CD4-positive, alpha-beta T cell treated with Interleukin-10 for 1 hour (primary cell): ENCODE results near the gene YOD1.
A peak's percentile ranks its signal among the peaks of the same experiment; 100 is the strongest.

Experiments
- DNase-seq: peaks from one replicate; pipeline ENCODE4 v3.0.0-alpha.2; 2020

Gene YOD1

DNA sequence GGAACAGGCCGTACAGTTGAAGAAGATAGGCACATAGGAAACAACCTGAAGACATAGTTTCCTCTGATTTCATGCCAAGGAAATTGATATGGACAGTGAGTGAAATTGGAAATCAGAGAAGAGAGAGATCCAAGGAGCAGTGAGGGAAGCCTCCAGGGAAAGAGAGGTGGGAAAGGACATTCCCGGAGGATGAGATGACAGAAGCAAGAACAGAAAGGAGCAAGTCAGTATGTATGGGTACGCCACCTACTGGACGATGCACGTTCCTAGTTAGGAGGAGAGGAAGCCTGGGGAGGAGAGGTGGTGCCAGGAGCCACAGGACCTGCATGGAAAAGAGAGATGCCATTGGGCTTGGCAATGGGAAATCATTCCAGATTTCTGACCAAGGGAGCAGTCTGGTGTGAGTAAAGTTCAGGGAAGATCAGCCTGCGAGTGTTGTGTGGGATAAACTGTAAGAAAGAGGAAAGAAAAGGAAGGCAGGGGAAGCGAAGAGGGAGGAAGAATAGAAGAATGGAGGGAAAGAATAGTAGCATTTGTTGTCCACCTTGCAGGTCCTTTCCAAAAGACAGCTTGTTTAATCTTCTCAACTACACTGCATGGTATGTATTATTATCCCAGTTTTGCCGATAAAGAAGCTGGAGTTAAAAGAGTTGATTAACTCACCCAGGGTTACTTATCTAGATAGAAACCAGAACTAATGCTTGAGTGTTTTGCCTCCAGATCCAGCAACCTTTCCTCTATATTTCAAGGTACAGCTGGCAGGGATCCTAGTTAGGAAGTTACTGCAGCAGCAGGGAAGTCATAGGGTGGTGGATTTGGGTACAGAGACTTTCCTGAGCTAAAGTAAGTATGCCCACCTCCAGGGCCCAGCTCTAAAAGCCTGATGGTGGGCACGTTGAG is 45.8 kb downstream of the YOD1 start:
- DNase-seq = peak; percentile 33

- no peak for DNase-seq
Measured at GRCh38 chr1:207003210-207003609, 47.8 kb downstream of the YOD1 start.

- no peak for DNase-seq
Measured at GRCh38 chr1:207002724-207003146, 48.3 kb downstream of the YOD1 start.

- DNase-seq = no peak
Measured at GRCh38 chr1:207001492-207002245, 49.3 kb downstream of the YOD1 start.

DNA sequence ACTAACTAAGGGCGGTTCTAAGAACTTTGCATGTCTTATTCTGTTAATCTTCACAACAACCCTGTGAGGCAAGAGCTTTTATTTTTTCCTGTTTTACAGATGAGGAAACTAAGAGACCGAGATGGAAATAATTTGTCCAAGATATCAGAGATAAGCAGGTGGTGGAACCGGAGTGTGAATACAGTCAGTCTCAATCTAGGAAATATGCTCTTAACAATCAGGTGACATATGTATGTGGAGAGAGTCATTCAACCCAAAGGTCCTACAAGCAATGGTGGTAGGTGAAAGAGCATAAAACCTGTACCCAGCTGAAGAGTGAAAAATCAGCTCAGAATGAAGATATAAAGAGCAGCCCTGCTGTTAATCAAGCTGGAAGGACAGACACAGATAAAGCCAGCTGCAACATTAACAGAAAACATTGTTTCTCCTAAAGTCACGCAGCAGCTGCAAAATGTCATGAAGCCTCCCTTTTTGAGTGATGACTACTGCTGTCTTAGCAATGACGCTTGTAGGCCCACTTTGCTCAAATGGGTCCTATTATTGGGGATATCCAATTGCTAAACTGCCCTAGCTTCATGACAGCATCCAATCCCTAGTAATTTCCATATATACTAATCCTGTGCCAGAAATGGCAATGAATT is 50.2 kb downstream of the YOD1 start:
- DNase-seq = no peak

- no peak for DNase-seq
Measured at GRCh38 chr1:206998816-206999215, 52.2 kb downstream of the YOD1 start.
